Endothelial cell of umbilical vein (primary cell): Measurements from ENCODE around the gene LGR6. TPM values are rescaled to one million over a fixed set of nuclear protein-coding genes. Genes with fewer than 3 reads are reported as not detected.

Experiments used
- Bru-seq: library from RNA; stranded (reverse); fragments of 400-500 nt; gene quantifications from one replicate; lab custom pipeline; 2021; lab: Mats Ljungman, UMichigan
- BruChase-seq, 2 experiments: library from RNA; stranded (reverse); fragments of 400-500 nt; gene quantifications; one replicate each; lab custom pipeline; 2021; lab: Mats Ljungman, UMichigan
- BruUV-seq: library from RNA; stranded (reverse); fragments of 400-500 nt; replicated peaks from 2 replicates; lab custom pipeline; 2021; lab: Mats Ljungman, UMichigan
- CTCF ChIA-PET: fragments of 300-600, 350-600 bp; sonication (Branson Sonifier 250); formaldehyde crosslinking; loops from one replicate; lab custom pipeline; 2021; ENCODE audit warnings: antibody characterized with exemption, inconsistent platforms; lab: Charles Lee
- POLR2A ChIA-PET: fragments of 300-600, 350-600 bp; sonication (Branson Sonifier 250); formaldehyde crosslinking; loops from one replicate; lab custom pipeline; 2021; ENCODE audit warnings: antibody characterized with exemption, inconsistent platforms; lab: Charles Lee
- DNase-seq: peaks from one replicate; pipeline ENCODE4 v3.0.0-alpha.2; 2011; ENCODE audit warnings: low read depth, low spot score
- FAIRE-seq: peaks from 2 replicates; lab custom pipeline; 2011; peaks lifted over from hg19 to GRCh38; lab: Jason Lieb, UNC
- H2AFZ ChIP-seq: 2 replicates; pipeline ENCODE4 v1.6.0; 2012; ENCODE audit warnings: low read depth, low read length, control low read depth, inconsistent platforms
- H3K27ac ChIP-seq: 2 replicates; pipeline ENCODE4 v1.5.1; 2011; ENCODE audit warnings: low read depth, mild to moderate bottlenecking, control low read depth, low read length, moderate library complexity; ENCODE audit not compliant: insufficient read depth
- H3K27me3 ChIP-seq, 2 experiments: 2 replicates each; pipeline versions ENCODE4 v1.6.0 to v1.6.1; 2011; ENCODE audit warnings: low read length in 2 of 2, mixed read lengths in 1 of 2; ENCODE audit not compliant: control insufficient read depth in 2 of 2, insufficient read depth in 2 of 2
- H3K36me3 ChIP-seq, 2 experiments: 2 replicates in 1 of 2; 3 replicates in 1 of 2; pipeline ENCODE4 v1.5.1; 2011; ENCODE audit warnings: low read length in 2 of 2, mild to moderate bottlenecking in 1 of 2, moderate library complexity in 1 of 2; ENCODE audit not compliant: control insufficient read depth in 2 of 2, insufficient read depth in 2 of 2; ENCODE audit errors: extremely low read depth in 1 of 2
- H3K4me1 ChIP-seq: 3 replicates; pipeline ENCODE4 v1.5.1; 2011; ENCODE audit warnings: mild to moderate bottlenecking, low read length; ENCODE audit not compliant: control insufficient read depth, insufficient read depth; ENCODE audit errors: extremely low read depth
- H3K4me2 ChIP-seq: 2 replicates; pipeline ENCODE4 v1.6.1; 2011; ENCODE audit warnings: low read length, control low read depth, mixed read lengths; ENCODE audit not compliant: insufficient read depth
- H3K4me3 ChIP-seq, 3 experiments: fragments of 200-600 bp in 1 of 3; sonication (generic), shearing (Covaris generic) in 1 of 3; replicated peaks in 1 of 3; 2 replicates each; pipeline ENCODE4 v1.5.1; 2011 to 2016; ENCODE audit warnings: control low read depth in 3 of 3, low read length in 3 of 3, mild to moderate bottlenecking in 2 of 3, inconsistent platforms in 1 of 3, low read depth in 1 of 3, moderate library complexity in 1 of 3; ENCODE audit not compliant: insufficient read depth in 1 of 3
- H3K79me2 ChIP-seq: 2 replicates; pipeline ENCODE4 v1.6.0; 2012; ENCODE audit warnings: low read length, inconsistent platforms; ENCODE audit not compliant: control insufficient read depth, insufficient read depth
- H3K9ac ChIP-seq: replicated peaks from 2 replicates; pipeline ENCODE3; 2011; ENCODE audit warnings: low read length, control low read depth; ENCODE audit not compliant: insufficient read depth; ENCODE audit errors: extremely low read depth
- H3K9me1 ChIP-seq: replicated peaks from 3 replicates; pipeline ENCODE4 v1.6.0; 2011; ENCODE audit warnings: mild to moderate bottlenecking, low read length; ENCODE audit not compliant: control insufficient read depth, insufficient read depth; ENCODE audit errors: extremely low read depth
- H3K9me3 ChIP-seq: replicated peaks from 2 replicates; pipeline ENCODE4 v1.5.1; 2012; ENCODE audit warnings: low read length, inconsistent platforms; ENCODE audit not compliant: control insufficient read depth, insufficient read depth
- H4K20me1 ChIP-seq: replicated peaks from 2 replicates; pipeline ENCODE3; 2011; ENCODE audit warnings: mild to moderate bottlenecking, low read length; ENCODE audit not compliant: control insufficient read depth, insufficient read depth; ENCODE audit errors: extremely low read depth
- CTCF ChIP-seq, 2 donors: IDR thresholded peaks; 1 replicate in 1 of 2; 2 replicates in 1 of 2; pipeline ENCODE4 v1.5.1; 2011; ENCODE audit warnings: low read length in 2 of 2, mild to moderate bottlenecking in 2 of 2, moderate library complexity in 2 of 2, control low read depth in 1 of 2, inconsistent platforms in 1 of 2, low read depth in 1 of 2; ENCODE audit not compliant: insufficient read depth in 1 of 2; ENCODE audit errors: extremely low read depth in 1 of 2
- EZH2 ChIP-seq: IDR thresholded peaks from 2 replicates; pipeline ENCODE4 v1.6.1; 2012; ENCODE audit warnings: borderline replicate concordance, low read depth, mild to moderate bottlenecking, moderate library complexity, low read length, inconsistent platforms; ENCODE audit not compliant: severe bottlenecking
- FOS ChIP-seq: IDR thresholded peaks from 2 replicates; pipeline ENCODE4 v1.6.1; 2011; ENCODE audit warnings: mild to moderate bottlenecking, low read length, moderate library complexity, borderline replicate concordance; ENCODE audit not compliant: insufficient read depth
- GATA2 ChIP-seq: IDR thresholded peaks from 2 replicates; pipeline ENCODE4 v1.7.0; 2011; ENCODE audit warnings: low read depth, mild to moderate bottlenecking, moderate library complexity, mixed read lengths, low read length; ENCODE audit not compliant: insufficient read length, insufficient read depth
- JUN ChIP-seq: IDR thresholded peaks from 2 replicates; pipeline ENCODE4 v1.6.1; 2011; ENCODE audit warnings: borderline replicate concordance, low read depth; ENCODE audit not compliant: insufficient read length, insufficient read depth
- MAX ChIP-seq: IDR thresholded peaks from 2 replicates; pipeline ENCODE4 v1.6.1; 2011; ENCODE audit not compliant: insufficient read depth, insufficient read length
- MYC ChIP-seq: IDR thresholded peaks from one replicate; pipeline ENCODE4 v1.6.1; 2011; ENCODE audit warnings: mild to moderate bottlenecking, low read depth, low read length
- POLR2A ChIP-seq: IDR thresholded peaks from 2 replicates; pipeline ENCODE4 v1.6.1; 2012; ENCODE audit warnings: low read depth, mild to moderate bottlenecking, control low read depth, low read length
- dilution Hi-C: fragments of 300-500 bp; cut with MboI; formaldehyde crosslinking; loops from one replicate; pipeline ENCODE4 v1.15.0; 2019; ENCODE audit warnings: low sequenced_read_pairs; ENCODE audit not compliant: extremely low pct_ligation_motif_present
- intact Hi-C: fragments of 100-400 bp; cut with micrococcal nuclease; formaldehyde crosslinking; loops from one replicate; pipeline ENCODE4 v1.10.0; 2022
- long read RNA-seq: library from polyadenylated mRNA; stranded (forward); transcript quantifications from one replicate; pipeline ENCODE4 v2.0.0, GENCODE V29; 2021
- polyA minus RNA-seq, 3 experiments: library from RNA; depleted of rRNA, polyadenylated mRNA; stranded (reverse); fragments of >200 nt; gene quantifications; 1 replicate in 1 of 3; 2 replicates in 2 of 3; pipeline ENCODE4 v1.2.3, GENCODE V29; 2011
- polyA plus RNA-seq, 4 experiments: library from polyadenylated mRNA; depleted of rRNA in 3 of 4; stranded (reverse) in 3 of 4; unstranded in 1 of 4; fragments of >200 nt; gene quantifications; 2 replicates each; pipeline versions ENCODE4 v1.2.1 to v1.2.3, GENCODE V29; 2011 to 2012; ENCODE audit warnings: missing spikeins in 1 of 4
- total RNA-seq: library from RNA; stranded (reverse); gene quantifications from 2 replicates; pipeline ENCODE4 v1.2.3, GENCODE V29; 2021

The LGR6 gene, protein sequence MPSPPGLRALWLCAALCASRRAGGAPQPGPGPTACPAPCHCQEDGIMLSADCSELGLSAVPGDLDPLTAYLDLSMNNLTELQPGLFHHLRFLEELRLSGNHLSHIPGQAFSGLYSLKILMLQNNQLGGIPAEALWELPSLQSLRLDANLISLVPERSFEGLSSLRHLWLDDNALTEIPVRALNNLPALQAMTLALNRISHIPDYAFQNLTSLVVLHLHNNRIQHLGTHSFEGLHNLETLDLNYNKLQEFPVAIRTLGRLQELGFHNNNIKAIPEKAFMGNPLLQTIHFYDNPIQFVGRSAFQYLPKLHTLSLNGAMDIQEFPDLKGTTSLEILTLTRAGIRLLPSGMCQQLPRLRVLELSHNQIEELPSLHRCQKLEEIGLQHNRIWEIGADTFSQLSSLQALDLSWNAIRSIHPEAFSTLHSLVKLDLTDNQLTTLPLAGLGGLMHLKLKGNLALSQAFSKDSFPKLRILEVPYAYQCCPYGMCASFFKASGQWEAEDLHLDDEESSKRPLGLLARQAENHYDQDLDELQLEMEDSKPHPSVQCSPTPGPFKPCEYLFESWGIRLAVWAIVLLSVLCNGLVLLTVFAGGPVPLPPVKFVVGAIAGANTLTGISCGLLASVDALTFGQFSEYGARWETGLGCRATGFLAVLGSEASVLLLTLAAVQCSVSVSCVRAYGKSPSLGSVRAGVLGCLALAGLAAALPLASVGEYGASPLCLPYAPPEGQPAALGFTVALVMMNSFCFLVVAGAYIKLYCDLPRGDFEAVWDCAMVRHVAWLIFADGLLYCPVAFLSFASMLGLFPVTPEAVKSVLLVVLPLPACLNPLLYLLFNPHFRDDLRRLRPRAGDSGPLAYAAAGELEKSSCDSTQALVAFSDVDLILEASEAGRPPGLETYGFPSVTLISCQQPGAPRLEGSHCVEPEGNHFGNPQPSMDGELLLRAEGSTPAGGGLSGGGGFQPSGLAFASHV
- not detected in 2 replicates for total RNA-seq
- polyA plus RNA-seq: not detected in 2 replicates
- not detected in 2 replicates for polyA plus RNA-seq (2011; cell fraction: cytosol; rRNA removed)
- polyA plus RNA-seq (2011; cell fraction: nucleus; rRNA removed): 0.04 TPM in 1 of 2 replicates, not detected in the other
- 0.14 and 0.27 TPM in 2 replicates for polyA plus RNA-seq (2012)
- not detected in 2 replicates for polyA minus RNA-seq
- not detected for polyA minus RNA-seq (2011; cell fraction: cytosol; rRNA and poly(A)+ RNA removed)
- polyA minus RNA-seq (2011; cell fraction: nucleus; rRNA and poly(A)+ RNA removed): not detected in 2 replicates
- percentile 6 among the genes with signal in this experiment for Bru-seq, nascent RNA
- percentile 6 among the genes with signal in this experiment for BruChase-seq, experiment 1, labeled RNA remaining after a 6-hour chase
- percentile 3 among the genes with signal in this experiment for BruChase-seq, experiment 2, labeled RNA remaining after a 2-hour chase
- long read RNA-seq: 0 reads

DNA sequence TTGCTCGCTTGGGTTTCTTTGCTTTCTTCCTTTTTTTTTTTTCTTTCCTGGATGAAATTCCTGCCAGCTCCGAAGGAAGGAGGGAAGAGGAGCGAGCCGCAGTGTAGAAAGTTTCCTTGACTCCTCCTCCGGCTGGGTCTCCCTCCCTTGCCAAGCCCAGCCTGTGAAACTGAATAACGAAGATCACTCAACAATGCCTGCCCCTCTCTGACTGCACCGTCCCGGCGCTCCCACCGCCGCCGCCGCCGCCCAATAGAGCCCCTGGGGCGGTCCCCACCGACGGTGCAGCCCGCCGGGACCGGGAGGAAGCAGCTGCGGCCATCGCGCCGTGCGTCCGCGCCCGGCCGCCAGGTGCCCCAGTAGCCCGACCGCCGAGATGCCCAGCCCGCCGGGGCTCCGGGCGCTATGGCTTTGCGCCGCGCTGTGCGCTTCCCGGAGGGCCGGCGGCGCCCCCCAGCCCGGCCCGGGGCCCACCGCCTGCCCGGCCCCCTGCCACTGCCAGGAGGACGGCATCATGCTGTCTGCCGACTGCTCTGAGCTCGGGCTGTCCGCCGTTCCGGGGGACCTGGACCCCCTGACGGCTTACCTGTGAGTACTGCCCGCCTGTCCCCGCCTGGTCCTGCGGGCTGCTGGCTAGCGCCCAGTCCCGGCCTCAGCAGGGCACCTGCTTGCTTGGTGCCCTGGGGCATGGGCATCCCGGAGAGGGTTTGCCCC is at the start of gene LGR6:
TSS of gene LGR6 (plus strand) at position 186 of the 714 bp plus-strand sequence. CDS start at position 377, 191 bp downstream.
- TF ChIP-seq POLR2A: no peak
- no peak for TF ChIP-seq MAX
- no peak for TF ChIP-seq GATA2
- no peak for TF ChIP-seq MYC
- no peak for TF ChIP-seq FOS
- no peak for TF ChIP-seq CTCF (IDR thresholded peaks at IDR 0.05; ENCODE audit: extremely low read depth in 1 of 2, insufficient read depth in 1 of 2, low read depth in 1 of 2, low read length in 2 of 2)
- TF ChIP-seq JUN: no peak
- TF ChIP-seq EZH2: peak; percentile 68
- Histone ChIP-seq H4K20me1 (no peaks in the 10 kb centered on the region), H3K4me1 (no peaks in the 10 kb centered on the region), H2AFZ (no peak within 1 kb of the TSS), H3K4me2 (no peak within 1 kb of the TSS), H3K27me3 (peaks cover 32 to 37% of the 10 kb centered on the region in 2 experiments), H3K4me3 (no peak within 1 kb of the TSS), H3K27ac (no peak within 1 kb of the TSS), H3K9me3 (no peaks in the 10 kb centered on the region), H3K9me1 (no peaks in the 10 kb centered on the region), H3K79me2 (no peaks in the 10 kb centered on the region), H3K36me3 (no peaks in the 10 kb centered on the region), H3K9ac (no peak within 1 kb of the TSS)
- CTCF ChIA-PET: interaction anchor here (0.8 to 5.4 kb wide), 29 partner anchors 9 to 526 kb away, joined by 3 to 121 read pairs (median 5); partner anchors contain the start of gene UBE2T
- peak; percentile 12 for FAIRE-seq
- no peak for DNase-seq
- BruUV-seq: no TSS peak
- intact Hi-C loops: loop anchor here (1.0 kb wide), 3 partner anchors 81 to 526 kb away; no protein-coding TSS in a partner anchor
- dilution Hi-C loops: no loop called here
- POLR2A ChIA-PET: no interaction called here
